CD4-positive, alpha-beta T cell treated with Interleukin-6 for 4 hours (primary cell): ENCODE data around the gene PIK3R5.
"Not testable (repeated sequence)": the region's sequence is repeated elsewhere in the genome, so short reads cannot be mapped to it uniquely, and the experiment has no call there.

Experiments used
- DNase-seq: peaks from one replicate; pipeline ENCODE4 v3.0.0-alpha.2; 2020; ENCODE audit warnings: mixed read lengths

The PIK3R5 gene, protein sequence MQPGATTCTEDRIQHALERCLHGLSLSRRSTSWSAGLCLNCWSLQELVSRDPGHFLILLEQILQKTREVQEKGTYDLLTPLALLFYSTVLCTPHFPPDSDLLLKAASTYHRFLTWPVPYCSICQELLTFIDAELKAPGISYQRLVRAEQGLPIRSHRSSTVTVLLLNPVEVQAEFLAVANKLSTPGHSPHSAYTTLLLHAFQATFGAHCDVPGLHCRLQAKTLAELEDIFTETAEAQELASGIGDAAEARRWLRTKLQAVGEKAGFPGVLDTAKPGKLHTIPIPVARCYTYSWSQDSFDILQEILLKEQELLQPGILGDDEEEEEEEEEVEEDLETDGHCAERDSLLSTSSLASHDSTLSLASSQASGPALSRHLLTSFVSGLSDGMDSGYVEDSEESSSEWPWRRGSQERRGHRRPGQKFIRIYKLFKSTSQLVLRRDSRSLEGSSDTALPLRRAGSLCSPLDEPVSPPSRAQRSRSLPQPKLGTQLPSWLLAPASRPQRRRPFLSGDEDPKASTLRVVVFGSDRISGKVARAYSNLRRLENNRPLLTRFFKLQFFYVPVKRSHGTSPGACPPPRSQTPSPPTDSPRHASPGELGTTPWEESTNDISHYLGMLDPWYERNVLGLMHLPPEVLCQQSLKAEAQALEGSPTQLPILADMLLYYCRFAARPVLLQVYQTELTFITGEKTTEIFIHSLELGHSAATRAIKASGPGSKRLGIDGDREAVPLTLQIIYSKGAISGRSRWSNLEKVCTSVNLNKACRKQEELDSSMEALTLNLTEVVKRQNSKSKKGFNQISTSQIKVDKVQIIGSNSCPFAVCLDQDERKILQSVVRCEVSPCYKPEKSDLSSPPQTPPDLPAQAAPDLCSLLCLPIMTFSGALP

GRCh38 chr17:8965394-8966168 lies at the start of gene PIK3R5:
PIK3R5 (minus strand) TSS chr17:8965707; CDS start chr17:8911494, 54,213 bp downstream.
- DNase-seq = peak; percentile 87

- no peak for DNase-seq
These were observed 45.5 kb upstream of the PIK3R5 start for GRCh38 chr17:9011001-9011400.

- DNase-seq = no peak
These were observed 44.2 kb upstream of the PIK3R5 start for GRCh38 chr17:9009737-9010136.

DNA sequence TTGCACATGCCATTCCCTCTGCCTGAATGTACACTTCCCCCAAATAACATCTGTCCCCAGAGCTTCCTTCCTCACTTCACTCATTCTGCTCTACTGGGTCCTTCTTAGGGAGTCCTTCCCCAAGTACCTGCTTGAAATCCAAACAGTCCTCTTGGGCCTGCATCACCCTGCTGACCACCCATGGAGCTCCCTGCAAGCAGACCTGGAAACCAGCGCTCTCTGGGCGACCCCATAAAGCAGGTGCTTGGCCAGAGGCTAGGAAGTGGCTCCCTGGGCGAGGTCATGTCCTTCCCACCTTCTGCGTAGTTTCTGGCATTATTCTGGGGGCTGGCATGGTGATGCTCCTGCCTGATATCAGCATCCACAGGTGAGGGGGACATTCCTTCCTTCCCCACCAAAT lies 43.6 kb upstream of the PIK3R5 start:
- DNase-seq = no peak

DNA sequence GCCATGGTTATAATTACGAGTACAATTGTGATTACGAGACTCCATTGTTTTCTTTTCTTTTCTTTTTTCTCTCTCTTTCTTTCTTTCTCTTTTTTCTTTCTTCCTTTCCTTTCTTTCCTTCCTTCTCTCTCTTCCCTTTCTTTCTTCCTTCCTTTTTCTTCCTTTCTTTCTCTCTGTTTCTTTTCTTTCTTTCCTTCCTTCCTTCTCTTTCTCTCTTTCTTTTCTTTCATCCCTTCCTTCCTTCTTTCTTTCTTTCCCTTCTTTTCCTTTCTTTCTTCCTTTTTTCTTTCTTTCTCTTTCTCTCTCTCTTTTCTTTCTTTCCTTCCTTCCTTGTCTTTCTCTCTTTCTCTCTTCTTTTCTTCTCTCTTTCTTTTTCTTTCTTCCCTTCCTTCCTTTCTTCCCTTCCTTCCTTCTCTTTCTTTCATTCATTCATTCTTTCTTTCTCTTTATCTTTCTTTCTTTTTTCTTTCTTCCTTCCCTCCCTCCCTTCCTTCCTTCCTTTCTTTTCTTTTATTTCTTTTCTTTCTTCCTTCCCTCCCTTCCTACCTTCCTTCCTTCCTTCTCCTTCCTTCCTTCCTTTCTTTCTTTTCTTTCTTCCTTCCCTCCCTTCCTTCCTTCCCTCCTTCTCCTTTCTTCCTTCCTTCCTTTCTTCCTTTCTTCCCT lies 41.7 kb upstream of the PIK3R5 start:
- DNase-seq = no peak

DNA sequence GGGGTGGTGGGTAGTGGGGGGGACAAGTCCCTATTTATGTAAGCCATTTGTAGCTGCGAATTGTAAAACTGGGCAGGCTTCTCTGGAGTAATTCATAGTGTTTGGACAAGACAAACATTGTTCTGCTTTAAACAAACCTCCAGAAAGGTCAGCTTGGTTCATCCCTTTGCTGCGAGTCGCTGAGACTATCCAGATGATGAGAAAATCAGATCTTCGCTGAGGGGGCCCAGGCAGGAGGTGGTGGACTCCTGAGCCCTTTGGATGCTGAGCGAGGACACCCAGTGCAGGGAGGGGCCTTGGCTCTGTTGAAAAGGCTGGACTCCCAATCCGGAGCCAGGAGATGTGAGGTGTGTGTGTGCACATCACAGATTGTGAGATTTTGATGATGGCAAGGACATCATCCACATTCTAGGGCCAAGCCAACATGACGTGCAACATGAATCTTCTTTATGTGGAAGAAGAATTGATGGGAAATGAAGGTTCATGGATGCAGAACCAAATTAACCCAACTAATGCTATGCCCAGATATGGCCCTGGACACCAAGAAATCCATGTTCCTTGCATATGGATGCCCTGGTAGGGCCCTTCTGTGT lies 40.8 kb upstream of the PIK3R5 start:
- DNase-seq = no peak

DNA sequence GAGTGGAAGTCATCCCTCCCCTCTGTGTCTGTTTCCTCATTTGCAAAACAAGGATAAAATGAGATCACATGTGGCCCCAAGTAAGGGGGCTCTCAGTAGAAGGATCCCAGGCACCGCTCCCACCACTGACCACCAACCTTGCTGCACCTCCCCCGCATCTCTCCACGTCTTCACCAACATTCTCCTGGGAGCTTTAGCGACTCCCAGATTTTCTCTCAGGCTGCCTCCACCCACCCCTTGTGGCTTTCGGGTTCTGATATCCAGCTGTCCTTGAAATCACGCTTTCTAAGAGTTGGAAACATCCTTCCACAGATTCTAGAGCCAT lies 39.4 kb upstream of the PIK3R5 start:
- no peak for DNase-seq

DNA sequence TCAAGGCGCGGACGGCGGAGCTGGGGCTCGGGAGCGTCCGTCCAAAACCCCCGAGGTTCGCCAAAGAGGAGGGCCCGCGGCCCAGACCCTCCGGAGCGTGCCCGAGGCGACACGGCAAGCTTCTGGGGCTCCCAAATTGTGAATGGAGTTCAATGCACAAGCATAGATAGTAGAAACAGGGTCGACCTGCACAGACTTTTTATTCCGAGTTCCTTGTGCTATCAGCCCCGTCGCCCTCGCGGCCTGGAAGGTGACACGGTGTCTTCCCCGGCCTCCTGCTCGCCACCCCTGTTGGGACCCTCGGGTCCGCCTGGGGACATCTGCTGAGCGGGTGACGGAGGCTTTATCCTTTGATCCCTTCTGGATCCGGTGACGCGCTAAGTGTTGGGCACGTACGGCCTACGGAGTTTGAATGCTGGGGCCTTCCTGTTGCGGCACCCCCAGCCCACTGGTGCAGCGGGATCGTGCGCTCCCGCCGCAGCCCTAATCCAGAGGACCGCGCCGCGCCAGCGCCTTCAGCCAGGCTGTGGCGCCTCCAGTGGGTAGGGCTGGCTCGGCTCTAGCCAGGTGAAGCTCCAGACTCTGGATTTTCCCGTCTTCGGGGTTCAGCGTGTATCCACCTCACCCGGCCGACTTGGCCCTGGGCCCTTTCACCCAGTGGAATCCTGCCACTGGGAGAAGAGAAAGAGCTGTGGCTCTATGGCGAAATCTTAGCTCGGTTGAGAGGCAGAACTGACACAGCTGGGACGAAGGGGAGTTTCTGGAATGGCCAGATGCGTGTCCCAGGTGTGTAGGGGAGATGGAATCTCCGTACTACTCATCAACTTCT lies 38.8 kb upstream of the PIK3R5 start:
- no peak for DNase-seq

DNA sequence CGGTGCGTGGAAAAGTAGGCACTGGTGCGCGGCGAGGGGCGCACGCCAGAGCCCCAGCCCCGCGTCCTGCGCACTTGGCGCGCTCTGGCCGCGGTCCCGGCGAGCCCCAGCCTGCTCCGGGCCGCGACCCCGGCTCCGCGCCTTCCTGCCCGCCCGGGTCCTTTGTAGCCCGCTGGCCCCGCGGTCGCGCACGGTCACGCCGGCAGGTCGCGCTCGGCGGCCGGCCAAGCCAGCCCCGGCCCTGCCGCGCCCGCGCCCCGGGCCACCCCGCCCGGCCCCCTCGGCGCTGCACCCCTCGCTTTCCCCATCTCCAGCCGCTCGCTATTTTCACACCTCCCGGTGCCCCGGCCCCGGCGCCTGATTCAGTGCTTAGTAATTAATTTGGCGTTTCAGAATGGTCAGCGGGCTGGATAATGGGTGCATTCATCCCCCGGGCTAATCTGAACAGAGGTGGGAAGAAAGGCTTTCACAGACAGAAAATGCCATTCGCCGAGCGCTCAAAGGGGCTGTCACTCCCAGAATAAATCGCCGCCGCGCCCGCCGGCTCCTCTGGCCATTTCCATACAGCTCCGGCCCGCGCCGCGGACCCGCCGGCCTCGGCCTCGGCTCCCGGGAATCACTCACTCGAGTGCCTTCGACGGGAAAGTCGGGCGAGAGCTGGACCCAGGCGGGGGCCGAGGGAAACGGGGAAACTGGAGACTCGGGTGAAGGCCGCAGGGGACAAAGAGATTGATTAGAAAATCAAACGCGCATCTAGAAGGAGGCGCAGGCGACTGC lies 38.0 kb upstream of the PIK3R5 start:
- no peak for DNase-seq

DNA sequence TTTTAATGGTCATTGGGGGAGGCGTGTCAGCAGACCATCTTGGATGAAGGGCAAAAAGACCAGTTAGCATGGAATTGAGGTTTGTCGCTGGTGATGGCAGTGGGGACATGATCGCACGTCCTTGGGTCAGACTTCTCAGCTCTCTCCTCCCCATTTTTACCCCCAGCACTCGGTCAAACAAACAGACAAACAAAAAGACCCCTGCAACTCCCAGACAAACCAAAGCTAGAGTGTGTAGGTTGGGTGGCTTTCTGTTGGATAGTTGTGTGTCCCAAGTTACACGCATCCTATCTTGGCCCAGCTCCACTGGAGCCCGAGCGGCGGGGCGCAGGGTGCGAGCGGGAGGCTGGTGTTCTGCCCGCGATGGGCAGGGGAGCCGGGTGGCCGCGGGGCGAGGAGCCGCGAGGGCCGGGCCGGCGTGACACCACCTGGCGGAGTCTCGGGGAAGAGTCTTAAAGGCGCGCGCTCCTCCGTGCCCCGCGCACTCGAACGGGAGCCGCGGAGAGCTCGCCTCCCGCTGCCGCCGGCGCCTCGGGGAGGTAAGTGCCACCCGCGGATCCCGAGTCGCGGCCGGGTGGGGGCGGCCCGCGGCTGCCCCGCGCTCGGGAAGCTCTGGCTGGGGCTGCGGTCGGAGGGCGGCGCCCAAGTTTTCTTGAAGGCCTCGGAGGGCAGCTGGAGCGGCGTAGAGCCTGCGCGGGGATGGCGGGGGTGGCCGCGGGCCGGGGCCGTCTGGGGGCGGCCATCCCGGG lies 37.3 kb upstream of the PIK3R5 start:
- peak; percentile 29 for DNase-seq

DNA sequence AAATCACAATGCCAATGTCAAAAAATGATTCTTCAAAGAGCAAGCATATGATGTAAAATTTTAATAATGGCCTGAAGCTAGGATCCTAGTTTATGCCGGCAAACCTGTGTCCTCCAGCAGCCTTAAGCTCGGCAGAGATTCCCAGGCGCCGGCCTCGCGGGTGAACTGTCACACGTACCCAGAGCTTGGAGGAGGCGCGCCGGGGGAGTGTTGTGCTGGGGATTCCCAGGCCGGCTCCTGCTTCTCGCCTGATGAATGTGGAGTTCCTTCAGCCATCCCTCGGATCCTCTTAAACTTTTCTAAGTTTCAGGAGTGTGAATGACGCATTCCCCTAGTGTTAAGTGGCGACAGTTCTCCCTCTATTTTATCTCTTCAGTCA lies 36.7 kb upstream of the PIK3R5 start:
- DNase-seq = no peak

DNA sequence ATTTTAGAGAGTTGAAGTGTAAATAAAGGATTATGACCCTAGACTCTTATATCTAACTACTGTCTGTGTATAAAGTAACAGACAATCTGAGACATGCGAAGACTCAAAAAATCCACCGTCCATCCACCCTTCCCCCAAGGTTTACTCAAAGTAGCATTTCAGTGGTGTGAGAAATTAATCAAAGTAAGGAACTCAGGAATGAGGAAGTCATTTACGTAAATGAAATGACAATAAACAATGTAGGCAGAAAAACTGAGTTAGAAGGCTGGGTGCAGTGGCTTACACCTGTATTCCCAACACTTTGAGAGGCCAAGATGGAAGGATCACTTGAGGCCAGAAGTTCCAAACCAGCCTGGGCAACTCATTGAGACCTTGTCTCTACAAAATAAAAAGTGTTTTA lies 36.1 kb upstream of the PIK3R5 start:
- DNase-seq = no peak

GRCh38 chr17:8997994-8998628 lies 32.6 kb upstream of the PIK3R5 start:
- peak; percentile 85 for DNase-seq

GRCh38 chr17:8995711-8996110 lies 30.2 kb upstream of the PIK3R5 start:
- no peak for DNase-seq

DNA sequence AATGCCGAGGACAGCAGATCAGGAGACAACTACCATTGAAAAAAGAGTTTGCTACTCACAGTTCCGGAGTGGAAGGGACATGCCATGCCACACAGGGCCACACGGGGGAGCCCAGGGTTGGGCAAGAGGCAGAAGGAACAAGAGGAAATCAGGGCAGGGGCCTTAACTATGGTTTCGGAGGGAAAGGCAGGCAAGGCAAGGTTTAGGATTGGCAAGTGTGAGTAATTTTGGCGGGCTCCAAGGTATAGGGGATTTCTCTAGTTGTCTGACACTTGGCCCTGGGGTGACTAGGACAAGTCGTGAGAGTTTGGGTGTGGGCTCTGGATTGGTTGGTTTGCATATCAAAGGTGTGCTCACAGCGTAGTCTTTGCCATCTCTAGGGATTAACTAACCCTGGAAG lies 28.8 kb upstream of the PIK3R5 start:
- peak; percentile 42 for DNase-seq

DNA sequence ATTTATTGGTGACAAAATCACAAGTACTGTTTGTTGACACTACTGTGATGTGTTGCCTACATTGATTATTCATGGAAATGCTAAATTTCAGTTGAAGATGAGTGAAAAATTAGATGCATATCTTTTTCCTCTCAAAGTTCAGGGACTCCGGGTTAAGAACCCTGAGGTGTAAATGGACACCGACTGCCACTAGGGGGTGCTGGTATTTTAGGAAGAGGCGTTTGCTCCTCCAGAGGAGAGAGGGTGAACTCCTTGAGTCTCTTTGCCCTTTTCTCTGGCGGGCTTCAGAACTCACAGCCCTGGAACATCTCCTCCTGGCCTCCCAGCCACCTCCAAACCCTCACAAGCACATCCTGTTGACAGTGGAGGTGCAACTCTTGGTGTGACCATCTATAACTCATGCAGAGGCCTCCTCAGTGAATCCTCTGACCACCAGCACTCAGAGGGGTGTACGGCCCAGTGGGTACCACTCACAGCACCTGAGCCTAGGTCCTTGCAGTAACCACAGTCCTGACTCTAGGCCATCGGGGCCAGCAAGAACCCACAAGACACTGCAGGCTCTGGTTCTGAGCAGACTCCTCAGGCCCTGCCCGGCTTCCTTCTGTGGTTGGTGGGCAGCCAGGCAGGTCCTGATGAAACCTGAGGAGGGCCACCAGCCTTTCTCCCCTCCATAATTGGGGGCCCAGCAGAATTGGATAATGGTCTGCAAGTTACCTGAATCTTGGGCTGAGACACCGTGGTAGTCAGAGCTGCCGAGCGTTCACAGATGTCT lies 26.2 kb upstream of the PIK3R5 start:
- peak; percentile 78 for DNase-seq

GRCh38 chr17:8988263-8988935 lies 22.9 kb upstream of the PIK3R5 start:
- DNase-seq = not testable (repeated sequence)

- no peak for DNase-seq
These were observed 20.8 kb upstream of the PIK3R5 start for GRCh38 chr17:8986295-8986694.
